Stomach (tissue), 9 donors: ENCODE data around the gene PCDH9. TPM values are rescaled to one million over a fixed set of nuclear protein-coding genes. Genes with fewer than 3 reads are reported as not detected.

ENCODE experiments used
- DNase-seq, 2 donors: peaks; one replicate each; pipeline versions ENCODE4 v3.0.0 to v3.0.0-alpha.2; 2013 to 2019
- H3K27ac ChIP-seq, 5 donors: fragments of 200-600 bp in 4 of 5; sonication (generic) in 4 of 5; one replicate each; pipeline ENCODE4 v1.5.1; 2013 to 2019; ENCODE audit warnings: mild to moderate bottlenecking in 1 of 5, moderate library complexity in 1 of 5
- H3K27me3 ChIP-seq, 3 donors: fragments of 200-600 bp; sonication (generic); one replicate each; pipeline ENCODE4 v1.5.1; 2017 to 2019; ENCODE audit warnings: mixed run types in 1 of 3
- H3K36me3 ChIP-seq, 4 donors: fragments of 200-600 bp; sonication (generic); 1 replicate in 3 of 4; 2 replicates in 1 of 4; pipeline ENCODE4 v1.5.1; 2016 to 2019
- H3K4me1 ChIP-seq, 4 donors: fragments of 200-600 bp; sonication (generic); one replicate each; pipeline ENCODE4 v1.5.1; 2016 to 2019
- H3K4me3 ChIP-seq, 4 donors: fragments of 200-600 bp; sonication (generic) in 3 of 4; one replicate each; pipeline ENCODE4 v1.5.1; 2016 to 2019; ENCODE audit warnings: mild to moderate bottlenecking in 1 of 4
- H3K9me3 ChIP-seq, 4 donors: fragments of 200-600 bp; sonication (generic); one replicate each; pipeline ENCODE4 v1.5.1; 2016 to 2019
- CTCF ChIP-seq, 7 experiments: fragments of 450-650 bp in 4 of 7; fragments of 200-600 bp in 3 of 7; sonication (generic) in 3 of 7; IDR thresholded peaks; one replicate each; pipeline ENCODE4 v1.5.1; 2016 to 2019; ENCODE audit warnings: antibody characterized with exemption in 7 of 7, control low read depth in 2 of 7, mild to moderate bottlenecking in 1 of 7
- EP300 ChIP-seq: sonication (generic); formaldehyde crosslinking; IDR thresholded peaks from one replicate; pipeline ENCODE4 v1.6.1; 2017; ENCODE audit warnings: antibody characterized with exemption
- POLR2A ChIP-seq, 4 donors: fragments of 450-650 bp; IDR thresholded peaks; one replicate each; pipeline ENCODE4 v1.6.1; 2016; ENCODE audit warnings: antibody characterized with exemption in 4 of 4, control low read depth in 2 of 4, mild to moderate bottlenecking in 1 of 4, moderate library complexity in 1 of 4
- POLR2AphosphoS5 ChIP-seq, 3 donors: sonication (generic); formaldehyde crosslinking; IDR thresholded peaks; one replicate each; pipeline ENCODE4 v1.6.1; 2016; ENCODE audit warnings: antibody characterized with exemption in 3 of 3
- WGBS, 5 donors: extraction: QIAGEN DNeasy Blood & Tissue Kit in 3 of 5; methylation state at CpG; one replicate each; pipeline versions ENCODE4 v1.1.5 to v1.1.7; 2013 to 2018; 5-methylcytosine and 5-hydroxymethylcytosine counted together
- intact Hi-C: fragments of 100-400 bp; cut with DNase I; formaldehyde crosslinking; loops from one replicate; pipeline ENCODE4 v1.15.1; 2023; ENCODE audit warnings: low total_unique reads
- polyA plus RNA-seq, 3 donors: library from polyadenylated mRNA; stranded (reverse); fragments of 200-250 nt; gene quantifications; one replicate each; pipeline ENCODE4 v1.2.3, GENCODE V29; 2013
- total RNA-seq, 5 donors: library from RNA; depleted of rRNA; stranded (reverse); fragments of >200 nt; gene quantifications; one replicate each; pipeline versions ENCODE4 v1.1.0 to v1.2.3, GENCODE V29; 2014 to 2016
- donor health status: healthy with polysubstance abuse.
- donor health status: Bipolar disorder and iron deficiency.
- donor health status: healthy.

PCDH9 gene
- total and polyA plus RNA-seq, 8 donors, result 0.40 to 36.2 (median 3.7) TPM

DNA sequence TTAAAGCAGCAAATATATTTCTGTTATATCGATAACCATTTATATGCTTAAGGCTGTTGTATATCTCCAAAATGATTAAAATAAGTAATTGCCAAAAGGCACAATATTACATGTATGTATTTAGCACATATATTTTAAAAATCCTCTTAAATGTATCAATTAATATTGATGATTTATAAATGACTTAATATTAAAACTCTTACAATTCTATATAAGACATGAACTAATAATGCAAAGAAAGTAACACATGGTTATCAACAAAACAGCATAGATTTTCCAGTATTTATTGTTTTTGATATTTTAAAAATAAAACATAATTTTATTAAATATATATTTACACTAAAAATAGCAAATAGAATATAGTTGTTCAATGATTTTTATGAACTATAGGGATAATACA, 32.4 kb downstream of the PCDH9 start:
- Histone ChIP-seq H3K36me3 (no peaks in the 10 kb centered on the region), H3K9me3 (no peaks in the 10 kb centered on the region), H3K4me3 (no peak overlapping the region), H3K27ac (no peak overlapping the region), H3K4me1 (peaks cover 0 to 6% (median 0%) of the 10 kb centered on the region in 4 donors), H3K27me3 (no peaks in the 10 kb centered on the region)
- intact Hi-C loops, result no loop called here
- TF ChIP-seq CTCF (IDR thresholded peaks at IDR 0.05) (no peak), POLR2AphosphoS5 (IDR thresholded peaks at IDR 0.05) (no peak), EP300 (no peak), POLR2A (IDR thresholded peaks at IDR 0.05) (no peak)
- no peak for DNase-seq
- WGBS, 5 donors, result 94 to 100% (median 96%) methylated on average over 1 of the region's 1 CpG

- H3K27ac ChIP-seq, result peak overlapping the region in 1 of 5 donors; percentile 9
- no peaks in the 10 kb centered on the region for H3K27me3 ChIP-seq
- DNase-seq, result no peak
- no peaks in the 10 kb centered on the region for H3K4me1 ChIP-seq
- intact Hi-C loops, result no loop called here
- H3K9me3 ChIP-seq, result no peaks in the 10 kb centered on the region
- H3K36me3 ChIP-seq, result no peaks in the 10 kb centered on the region
- H3K4me3 ChIP-seq, result no peak overlapping the region
- TF ChIP-seq POLR2AphosphoS5 (IDR thresholded peaks at IDR 0.05) (no peak), CTCF (IDR thresholded peaks at IDR 0.05) (no peak), POLR2A (IDR thresholded peaks at IDR 0.05) (no peak), EP300 (no peak)
Observed at GRCh38 chr13:67193979-67194378, 36.2 kb downstream of the PCDH9 start.

DNA sequence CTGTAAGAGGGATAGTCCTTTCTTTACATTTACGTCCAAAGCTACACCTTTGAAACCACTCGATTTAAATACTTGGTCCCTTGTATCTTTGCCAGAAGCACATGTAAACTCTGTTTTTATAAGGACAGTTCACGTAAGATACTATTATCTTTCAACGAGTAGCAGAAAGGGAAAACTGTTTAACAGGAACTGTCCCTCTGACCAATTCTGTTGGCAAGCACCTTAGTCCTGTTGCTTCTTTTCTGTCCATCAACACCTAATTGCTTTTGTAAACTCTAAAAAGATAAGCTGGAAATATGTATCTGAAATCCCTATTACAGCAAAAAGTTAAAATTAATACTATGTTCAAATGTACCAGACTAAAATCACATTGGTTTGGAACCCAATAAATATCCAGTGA, 37.4 kb downstream of the PCDH9 start:
- TF ChIP-seq POLR2AphosphoS5 (IDR thresholded peaks at IDR 0.05) (no peak), CTCF (IDR thresholded peaks at IDR 0.05) (no peak), POLR2A (IDR thresholded peaks at IDR 0.05) (no peak)
- WGBS, 5 donors, result 40 to 70% (median 54%) methylated on average over 4 of the region's 4 CpGs
- Histone ChIP-seq H3K4me3 (no peak overlapping the region), H3K36me3 (no peaks in the 10 kb centered on the region), H3K27ac (no peak overlapping the region), H3K9me3 (no peaks in the 10 kb centered on the region), H3K4me1 (no peaks in the 10 kb centered on the region), H3K27me3 (no peaks in the 10 kb centered on the region)
- no peak for DNase-seq
- intact Hi-C loops, result no loop called here

- WGBS, 5 donors, result 67 to 72% (median 70%) methylated on average over 6 of the region's 6 CpGs
- intact Hi-C loops, result no loop called here
Observed at GRCh38 chr13:67186995-67187569, 43.1 kb downstream of the PCDH9 start.

More at GRCh38 chr13:67186995-67187569, 43.1 kb downstream of the PCDH9 start:
- no peak overlapping the region for H3K4me3 ChIP-seq
- no peaks in the 10 kb centered on the region for H3K36me3 ChIP-seq
- no peaks in the 10 kb centered on the region for H3K27me3 ChIP-seq
- no peaks in the 10 kb centered on the region for H3K4me1 ChIP-seq
- TF ChIP-seq EP300, result no peak
- TF ChIP-seq POLR2AphosphoS5 (IDR thresholded peaks at IDR 0.05), result no peak
- no peak for TF ChIP-seq CTCF (IDR thresholded peaks at IDR 0.05)
- TF ChIP-seq POLR2A (IDR thresholded peaks at IDR 0.05), result no peak
- H3K9me3 ChIP-seq, result no peaks in the 10 kb centered on the region
- H3K27ac ChIP-seq, result no peak overlapping the region
- no peak for DNase-seq
